Ishikawa (cell line): Measurements from ENCODE around the gene TNPO3.

ENCODE experiments used
- CEBPB ChIP-seq: IDR thresholded peaks from 2 replicates; pipeline ENCODE4 v1.6.1; 2012
- CREB1 ChIP-seq: IDR thresholded peaks from 2 replicates; pipeline ENCODE4 v1.6.1; 2012; ENCODE audit warnings: low read depth
- EGR1 ChIP-seq: IDR thresholded peaks from 2 replicates; pipeline ENCODE4 v1.6.1; 2012
- EP300 ChIP-seq: IDR thresholded peaks from 2 replicates; pipeline ENCODE4 v1.6.1; 2012; ENCODE audit warnings: borderline replicate concordance
- FOXM1 ChIP-seq: IDR thresholded peaks from 2 replicates; pipeline ENCODE4 v1.6.1; 2012; ENCODE audit warnings: low read depth, borderline replicate concordance
- NFIC ChIP-seq: IDR thresholded peaks from 2 replicates; pipeline ENCODE4 v1.6.1; 2012
- RAD21 ChIP-seq: IDR thresholded peaks from 2 replicates; pipeline ENCODE4 v1.6.1; 2012; ENCODE audit warnings: low read depth
- REST ChIP-seq: IDR thresholded peaks from 2 replicates; pipeline ENCODE4 v1.6.1; 2012; ENCODE audit warnings: low read depth, mild to moderate bottlenecking
- TAF1 ChIP-seq: IDR thresholded peaks from 2 replicates; pipeline ENCODE4 v1.6.1; 2012; ENCODE audit warnings: low read depth, mild to moderate bottlenecking
- TCF12 ChIP-seq: IDR thresholded peaks from 2 replicates; pipeline ENCODE4 v1.6.1; 2012; ENCODE audit warnings: low read depth
- TEAD4 ChIP-seq: IDR thresholded peaks from 2 replicates; pipeline ENCODE4 v1.6.1; 2012
- USF1 ChIP-seq: IDR thresholded peaks from 2 replicates; pipeline ENCODE4 v1.6.1; 2012
- YY1 ChIP-seq: IDR thresholded peaks from 2 replicates; pipeline ENCODE4 v1.6.1; 2012; ENCODE audit warnings: low read depth
- ZBTB7A ChIP-seq: IDR thresholded peaks from 2 replicates; pipeline ENCODE4 v1.6.1; 2012; ENCODE audit warnings: low read depth
- TF ChIP-seq, protein P1 (sequence below): IDR thresholded peaks from 2 replicates; pipeline ENCODE4 v1.6.1; 2012

The TNPO3 gene

DNA sequence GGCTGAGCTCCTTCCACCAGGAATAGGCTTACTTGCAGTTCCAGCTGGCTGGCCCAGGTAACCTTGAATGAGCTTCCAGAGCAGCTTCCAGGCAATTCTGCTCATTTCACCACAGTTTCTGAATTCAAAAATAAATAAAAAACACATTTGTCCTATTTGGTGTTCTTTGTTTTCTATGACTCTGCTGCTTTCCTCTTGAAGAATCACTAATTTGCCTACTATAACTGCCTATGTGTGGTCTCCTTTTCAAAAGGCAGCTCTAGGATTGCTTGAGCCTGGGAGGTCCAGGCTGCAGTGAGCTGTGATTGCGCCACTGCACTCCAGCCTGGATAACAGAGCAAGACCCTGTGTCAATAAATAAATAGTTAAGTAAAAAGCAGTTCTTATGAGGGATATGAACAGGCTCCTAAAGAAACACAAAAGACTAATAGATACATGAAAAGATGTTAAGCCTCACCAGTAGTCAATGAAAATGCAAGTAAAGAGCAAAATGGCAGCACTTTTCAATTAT lies 19.5 kb upstream of the TNPO3 start:
- TF ChIP-seq TEAD4 (no peak), YY1 (no peak), EGR1 (no peak), CREB1 (no peak), ZBTB7A (no peak), REST (no peak), RAD21 (no peak), TAF1 (no peak), TCF12 (no peak), USF1 (no peak), CEBPB (no peak), NFIC (no peak), FOXM1 (no peak), EP300 (no peak)
- TF ChIP-seq, protein P1, sequence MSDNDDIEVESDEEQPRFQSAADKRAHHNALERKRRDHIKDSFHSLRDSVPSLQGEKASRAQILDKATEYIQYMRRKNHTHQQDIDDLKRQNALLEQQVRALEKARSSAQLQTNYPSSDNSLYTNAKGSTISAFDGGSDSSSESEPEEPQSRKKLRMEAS = no peak

- no peak for TF ChIP-seq CREB1
- TF ChIP-seq RAD21 = no peak
- TF ChIP-seq, protein P1 = no peak
- no peak for TF ChIP-seq ZBTB7A
- no peak for TF ChIP-seq TEAD4
Observed at GRCh38 chr7:129073738-129074137, 18.8 kb upstream of the TNPO3 start.

GRCh38 chr7:129073204-129073603 lies 18.3 kb upstream of the TNPO3 start:
- no peak for TF ChIP-seq REST
- no peak for TF ChIP-seq NFIC
- no peak for TF ChIP-seq USF1
- TF ChIP-seq EGR1 = no peak
- TF ChIP-seq RAD21 = no peak
- TF ChIP-seq TCF12 = no peak
- TF ChIP-seq, protein P1 = no peak
- TF ChIP-seq CEBPB = no peak
- TF ChIP-seq ZBTB7A = no peak
- no peak for TF ChIP-seq YY1
- no peak for TF ChIP-seq TAF1

- TF ChIP-seq CREB1 (no peak), RAD21 (no peak), TCF12 (no peak), REST (no peak), EP300 (no peak), TAF1 (no peak), YY1 (no peak), ZBTB7A (no peak), FOXM1 (no peak), NFIC (no peak)
- TF ChIP-seq, protein P1 = no peak
Observed at GRCh38 chr7:129072479-129073011, 17.6 kb upstream of the TNPO3 start.
